Measurements from ENCODE around the gene TTC23. TPM values are rescaled to one million over a fixed set of nuclear protein-coding genes. Genes with fewer than 3 reads are reported as not detected.

Gene TTC23
- polyA plus RNA-seq, 1 donor (not counting 4 experiments of a cell fraction or from before 2014, with no cell fraction given): 6.7 TPM

GRCh38 chr15:99140590-99140989, 108.8 kb downstream of the TTC23 start:
- DNase-seq (ENCODE audit: low read depth, low spot score) (no peak), FAIRE-seq (no peak)
- no peaks in the 10 kb centered on the region for H4K20me1 ChIP-seq (ENCODE audit: control insufficient read depth, extremely low read depth, insufficient read depth, low read length)
- TF ChIP-seq CTCF (optimal IDR thresholded peaks at IDR 0.05 in 1 of 3, IDR thresholded peaks at IDR 0.05 in 1 of 3, conservative IDR thresholded peaks at IDR 0.05 in 1 of 3; ENCODE audit: extremely low read depth in 1 of 3, insufficient read depth in 2 of 3, low read length in 3 of 3): no peak
- no peak overlapping the region for H3K27ac ChIP-seq (ENCODE audit: control insufficient read depth, insufficient read depth, low read length)
- dilution Hi-C loops (cut with MboI; ENCODE audit: extremely low pct_ligation_motif_present, low sequenced_read_pairs): no loop called here
- H3K4me2 ChIP-seq (ENCODE audit: control insufficient read depth, extremely low read depth, insufficient read depth, low read depth, low read length): no peak overlapping the region
- H3K4me3 ChIP-seq (ENCODE audit: control insufficient read depth in 2 of 3, extremely low read depth in 1 of 3, insufficient read depth in 2 of 3, low read depth in 1 of 3, low read length in 3 of 3): no peak overlapping the region
- H3K9ac ChIP-seq (ENCODE audit: control insufficient read depth, extremely low read depth, insufficient read depth, low read length): no peak overlapping the region
- no peaks in the 10 kb centered on the region for H3K4me1 ChIP-seq (ENCODE audit: control insufficient read depth, extremely low read depth, insufficient read depth, low read length)
- H3K9me1 ChIP-seq (ENCODE audit: control insufficient read depth, extremely low read depth, insufficient read depth, low read length): no peaks in the 10 kb centered on the region
- peaks cover 0 to 10% of the 10 kb centered on the region in 2 experiments for H3K36me3 ChIP-seq (ENCODE audit: control insufficient read depth in 2 of 2, extremely low read depth in 1 of 2, insufficient read depth in 2 of 2, low read length in 2 of 2)
- no peaks in the 10 kb centered on the region for H3K9me3 ChIP-seq (ENCODE audit: control insufficient read depth, low read depth, low read length)
- H3K79me2 ChIP-seq (ENCODE audit: control insufficient read depth, insufficient read depth, low read length): no peaks in the 10 kb centered on the region
- no peak overlapping the region for H2AFZ ChIP-seq (ENCODE audit: control insufficient read depth, low read length)
- no peaks in the 10 kb centered on the region for H3K27me3 ChIP-seq (ENCODE audit: control insufficient read depth, extremely low read depth, insufficient read depth, low read length)

- FAIRE-seq (no peak), DNase-seq (ENCODE audit: low read depth, low spot score) (no peak)
- Histone ChIP-seq H3K27ac (ENCODE audit: control insufficient read depth, insufficient read depth, low read length) (no peak overlapping the region), H3K9me3 (ENCODE audit: control insufficient read depth, low read depth, low read length) (no peaks in the 10 kb centered on the region), H3K9me1 (ENCODE audit: control insufficient read depth, extremely low read depth, insufficient read depth, low read length) (no peaks in the 10 kb centered on the region), H3K4me3 (ENCODE audit: control insufficient read depth in 2 of 3, extremely low read depth in 1 of 3, insufficient read depth in 2 of 3, low read depth in 1 of 3, low read length in 3 of 3) (no peak overlapping the region), H3K36me3 (ENCODE audit: control insufficient read depth in 2 of 2, extremely low read depth in 1 of 2, insufficient read depth in 2 of 2, low read length in 2 of 2) (peaks cover 0 to 10% of the 10 kb centered on the region in 2 experiments), H3K4me2 (ENCODE audit: control insufficient read depth, extremely low read depth, insufficient read depth, low read depth, low read length) (no peak overlapping the region), H4K20me1 (ENCODE audit: control insufficient read depth, extremely low read depth, insufficient read depth, low read length) (no peaks in the 10 kb centered on the region), H2AFZ (ENCODE audit: control insufficient read depth, low read length) (no peak overlapping the region), H3K27me3 (ENCODE audit: control insufficient read depth, extremely low read depth, insufficient read depth, low read length) (no peaks in the 10 kb centered on the region), H3K4me1 (ENCODE audit: control insufficient read depth, extremely low read depth, insufficient read depth, low read length) (no peaks in the 10 kb centered on the region), H3K9ac (ENCODE audit: control insufficient read depth, extremely low read depth, insufficient read depth, low read length) (no peak overlapping the region), H3K79me2 (ENCODE audit: control insufficient read depth, insufficient read depth, low read length) (no peaks in the 10 kb centered on the region)
- dilution Hi-C loops (cut with MboI; ENCODE audit: extremely low pct_ligation_motif_present, low sequenced_read_pairs): no loop called here
- TF ChIP-seq CTCF (optimal IDR thresholded peaks at IDR 0.05 in 1 of 3, IDR thresholded peaks at IDR 0.05 in 1 of 3, conservative IDR thresholded peaks at IDR 0.05 in 1 of 3; ENCODE audit: extremely low read depth in 1 of 3, insufficient read depth in 2 of 3, low read length in 3 of 3): no peak
- no peak for TF ChIP-seq EZH2 (IDR thresholded peaks at IDR 0.05; ENCODE audit: low read length)
These were observed 110.1 kb downstream of the TTC23 start for GRCh38 chr15:99139276-99139675.
